ENCODE data around the gene ASCL2. TPM values are rescaled to one million over a fixed set of nuclear protein-coding genes. Genes with fewer than 3 reads are reported as not detected.

The ASCL2 gene
- total RNA-seq, 1 donor, result not detected

GRCh38 chr11:2315395-2316168 lies 45.2 kb upstream of the ASCL2 start:
- H3K79me2 ChIP-seq (ENCODE audit: insufficient read depth, low read length), result no peaks in the 10 kb centered on the region
- H3K27me3 ChIP-seq (ENCODE audit: insufficient read depth, low read length), result no peaks in the 10 kb centered on the region
- TF ChIP-seq CTCF (IDR thresholded peaks at IDR 0.05; ENCODE audit: extremely low read depth, low read depth, low read length), result no peak
- H3K36me3 ChIP-seq (ENCODE audit: insufficient read depth, low read length), result no peaks in the 10 kb centered on the region
- peak; percentile 68 for DNase-seq (ENCODE audit: insufficient read length, low spot score, missing footprints)
- H4K20me1 ChIP-seq (ENCODE audit: insufficient read depth, low read length), result no peaks in the 10 kb centered on the region
- H3K27ac ChIP-seq (ENCODE audit: low read depth, low read length), result no peak overlapping the region
- no peak overlapping the region for H3K4me3 ChIP-seq (ENCODE audit: insufficient read depth, low read length)
- H3K9me3 ChIP-seq (ENCODE audit: low read depth, low read length), result no peaks in the 10 kb centered on the region
- peak overlapping the region; percentile 51 for H2AFZ ChIP-seq (ENCODE audit: low read length)
- peaks cover 13% of the 10 kb centered on the region for H3K4me1 ChIP-seq (ENCODE audit: insufficient read depth, low read length)
- H3K4me2 ChIP-seq (ENCODE audit: insufficient read depth, low read length), result no peak overlapping the region

DNA sequence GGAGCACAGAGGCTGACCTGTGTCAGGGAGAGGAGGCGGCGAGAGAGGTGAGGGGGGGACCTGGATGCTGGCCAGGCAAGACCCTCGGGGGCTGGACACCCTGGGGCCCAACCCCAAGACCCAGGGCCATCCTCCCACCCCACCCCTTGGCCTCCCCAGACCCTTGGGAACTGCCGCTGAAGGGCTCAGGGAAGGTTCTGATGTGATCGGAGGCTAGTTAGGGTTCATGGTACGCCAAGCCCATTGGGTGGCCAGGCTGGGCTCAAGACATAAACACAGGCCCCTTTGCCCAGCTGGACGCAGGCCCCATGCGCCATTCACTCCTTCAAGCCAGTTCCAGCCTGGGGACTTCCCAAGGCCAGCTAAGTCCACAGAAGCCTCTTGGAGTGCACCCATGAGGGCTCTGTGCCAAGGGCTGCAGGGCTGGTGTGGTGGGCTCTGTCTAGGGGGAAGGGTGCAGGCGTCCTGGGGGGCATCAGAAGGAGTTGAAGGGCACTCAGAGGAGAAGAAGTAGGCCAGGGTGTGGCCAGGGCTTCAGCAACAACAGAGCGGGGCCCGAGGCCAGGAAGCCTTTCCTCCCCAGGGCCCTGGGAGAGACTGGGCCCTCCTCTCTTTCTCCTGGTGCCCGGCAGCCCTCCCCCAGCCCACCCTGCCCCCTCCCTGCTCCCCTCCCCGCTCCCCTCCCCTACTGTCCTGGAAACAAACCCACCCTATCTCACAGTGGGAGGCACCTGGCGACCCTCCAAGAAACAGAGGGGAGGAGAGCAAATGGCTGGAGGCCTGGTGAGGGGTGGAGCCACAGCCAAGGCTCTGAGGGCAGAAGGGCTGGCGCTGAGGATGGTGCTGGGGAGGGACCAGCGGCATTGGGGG lies 44.4 kb upstream of the ASCL2 start:
- Histone ChIP-seq H3K79me2 (ENCODE audit: insufficient read depth, low read length) (no peaks in the 10 kb centered on the region), H3K36me3 (ENCODE audit: insufficient read depth, low read length) (no peaks in the 10 kb centered on the region), H3K27ac (ENCODE audit: low read depth, low read length) (no peak overlapping the region), H3K9me3 (ENCODE audit: low read depth, low read length) (no peaks in the 10 kb centered on the region), H3K4me3 (ENCODE audit: insufficient read depth, low read length) (no peak overlapping the region), H3K27me3 (ENCODE audit: insufficient read depth, low read length) (no peaks in the 10 kb centered on the region), H3K4me1 (ENCODE audit: insufficient read depth, low read length) (peaks cover 13% of the 10 kb centered on the region), H2AFZ (ENCODE audit: low read length) (peak overlapping the region; percentile 85), H3K4me2 (ENCODE audit: insufficient read depth, low read length) (no peak overlapping the region), H4K20me1 (ENCODE audit: insufficient read depth, low read length) (no peaks in the 10 kb centered on the region)
- peak; percentile 98 for DNase-seq (ENCODE audit: insufficient read length, low spot score, missing footprints)
- no peak for TF ChIP-seq CTCF (IDR thresholded peaks at IDR 0.05; ENCODE audit: extremely low read depth, low read depth, low read length)

DNA sequence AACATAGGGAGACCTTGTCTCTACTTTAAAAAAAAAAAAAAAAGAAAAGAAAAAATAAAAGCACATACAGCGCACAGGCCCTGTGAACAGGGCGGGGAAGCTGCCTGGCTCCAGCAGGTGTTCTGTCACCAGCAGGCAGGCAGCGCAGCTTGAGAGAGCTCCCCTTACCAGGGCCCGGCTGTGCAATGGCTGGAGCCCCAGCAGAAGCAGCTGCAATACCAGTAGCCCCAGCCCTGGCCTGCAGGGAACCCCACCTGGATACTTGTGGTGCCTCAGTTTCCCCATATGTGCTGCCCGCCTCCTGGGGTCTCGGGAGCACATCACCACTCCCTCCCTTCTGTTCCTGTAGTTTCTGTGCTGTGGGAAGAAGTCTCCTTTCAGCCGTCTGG lies 43.7 kb upstream of the ASCL2 start:
- Histone ChIP-seq H3K9me3 (ENCODE audit: low read depth, low read length) (no peaks in the 10 kb centered on the region), H2AFZ (ENCODE audit: low read length) (no peak overlapping the region), H3K27ac (ENCODE audit: low read depth, low read length) (no peak overlapping the region)

More for the DNA sequence above, 43.7 kb upstream of the ASCL2 start:
- peaks cover 13% of the 10 kb centered on the region for H3K4me1 ChIP-seq (ENCODE audit: insufficient read depth, low read length)
- no peak overlapping the region for H3K4me2 ChIP-seq (ENCODE audit: insufficient read depth, low read length)
- no peaks in the 10 kb centered on the region for H3K79me2 ChIP-seq (ENCODE audit: insufficient read depth, low read length)
- no peak overlapping the region for H3K4me3 ChIP-seq (ENCODE audit: insufficient read depth, low read length)
- no peaks in the 10 kb centered on the region for H3K36me3 ChIP-seq (ENCODE audit: insufficient read depth, low read length)
- no peaks in the 10 kb centered on the region for H3K27me3 ChIP-seq (ENCODE audit: insufficient read depth, low read length)
- TF ChIP-seq CTCF (IDR thresholded peaks at IDR 0.05; ENCODE audit: extremely low read depth, low read depth, low read length), result no peak
- H4K20me1 ChIP-seq (ENCODE audit: insufficient read depth, low read length), result no peaks in the 10 kb centered on the region
- peak; percentile 60 for DNase-seq (ENCODE audit: insufficient read length, low spot score, missing footprints)

All from osteoblast (primary cell).